Effector memory CD8-positive, alpha-beta T cell (primary cell): Measurements from ENCODE around the gene NSUN6.
"Not testable (repeated sequence)": the region's sequence is repeated elsewhere in the genome, so short reads cannot be mapped to it uniquely, and the experiment has no call there.

Source experiments
- ATAC-seq: fragments of 150-1000 bp; cut with Tn5 transposase; replicated peaks from 2 replicates; pipeline ENCODE4 v1.10.0; 2021; ENCODE audit warnings: mild to moderate bottlenecking, moderate library complexity
- DNase-seq, 3 experiments: peaks; one replicate each; pipeline ENCODE4 v3.0.0; 2021
- H3K27ac Mint-ChIP-seq, 2 donors: one replicate each; pipeline ENCODE4 v1.8.0; 2022; ENCODE audit warnings: mild to moderate bottlenecking in 2 of 2, mixed read lengths in 2 of 2, moderate library complexity in 2 of 2
- H3K27me3 Mint-ChIP-seq, 2 donors: one replicate each; pipeline ENCODE4 v1.8.0; 2022; ENCODE audit warnings: mixed read lengths in 2 of 2
- H3K36me3 Mint-ChIP-seq: one replicate; pipeline ENCODE4 v1.8.0; 2022; ENCODE audit warnings: mild to moderate bottlenecking, moderate library complexity, mixed read lengths; ENCODE audit not compliant: insufficient read depth
- H3K4me1 Mint-ChIP-seq, 2 donors: one replicate each; pipeline ENCODE4 v1.8.0; 2022; ENCODE audit warnings: low read depth in 2 of 2, mixed read lengths in 2 of 2
- H3K4me3 Mint-ChIP-seq, 2 donors: one replicate each; pipeline ENCODE4 v1.8.0; 2022; ENCODE audit warnings: mild to moderate bottlenecking in 2 of 2, mixed read lengths in 2 of 2, moderate library complexity in 2 of 2
- H3K9me3 Mint-ChIP-seq, 2 donors: one replicate each; pipeline ENCODE4 v1.8.0; 2022; ENCODE audit warnings: mixed read lengths in 2 of 2

The NSUN6 gene

GRCh38 chr10:18577823-18578685 lies 73.3 kb downstream of the NSUN6 start:
- peaks cover 3 to 4% of the 10 kb centered on the region in 2 donors for H3K4me1 Mint-ChIP-seq
- no peak overlapping the region for H3K4me3 Mint-ChIP-seq
- H3K36me3 Mint-ChIP-seq, result no peaks in the 10 kb centered on the region
- H3K9me3 Mint-ChIP-seq, result peaks cover 0 to 6% of the 10 kb centered on the region in 2 donors
- no peaks in the 10 kb centered on the region for H3K27me3 Mint-ChIP-seq
- ATAC-seq, result no peak
- H3K27ac Mint-ChIP-seq, result no peak overlapping the region
- no peak for DNase-seq

- Mint-ChIP-seq H3K27ac (no peak overlapping the region), H3K4me1 (no peaks in the 10 kb centered on the region), H3K36me3 (no peaks in the 10 kb centered on the region), H3K9me3 (peaks cover 0 to 6% of the 10 kb centered on the region in 2 donors), H3K27me3 (no peaks in the 10 kb centered on the region), H3K4me3 (no peak overlapping the region)
- no peak for ATAC-seq
- DNase-seq, result no peak
These were observed 74.8 kb downstream of the NSUN6 start for GRCh38 chr10:18576586-18576985.

GRCh38 chr10:18572959-18573561 lies 78.3 kb downstream of the NSUN6 start:
- Mint-ChIP-seq H3K36me3 (no peaks in the 10 kb centered on the region), H3K27ac (no peak overlapping the region), H3K27me3 (no peaks in the 10 kb centered on the region), H3K4me3 (no peak overlapping the region), H3K4me1 (no peaks in the 10 kb centered on the region), H3K9me3 (no peaks in the 10 kb centered on the region)
- ATAC-seq (no peak), DNase-seq (no peak)

- Mint-ChIP-seq H3K4me3 (no peak overlapping the region), H3K4me1 (no peaks in the 10 kb centered on the region), H3K27ac (no peak overlapping the region), H3K27me3 (no peaks in the 10 kb centered on the region), H3K9me3 (no peaks in the 10 kb centered on the region), H3K36me3 (no peaks in the 10 kb centered on the region)
- ATAC-seq, result no peak
- DNase-seq, result no peak
These were observed 79.6 kb downstream of the NSUN6 start for GRCh38 chr10:18571780-18572179.

GRCh38 chr10:18571076-18571475 lies 80.3 kb downstream of the NSUN6 start:
- no peak for ATAC-seq
- no peaks in the 10 kb centered on the region for H3K36me3 Mint-ChIP-seq

GRCh38 chr10:18570386-18570785 lies 81.0 kb downstream of the NSUN6 start:
- DNase-seq, H3K27ac Mint-ChIP-seq, ATAC-seq, H3K4me3 Mint-ChIP-seq, H3K4me1 Mint-ChIP-seq, H3K36me3 Mint-ChIP-seq, H3K27me3 Mint-ChIP-seq, H3K9me3 Mint-ChIP-seq: not testable (repeated sequence)

More at GRCh38 chr10:18571076-18571475, 80.3 kb downstream of the NSUN6 start:
- no peaks in the 10 kb centered on the region for H3K27me3 Mint-ChIP-seq
- H3K4me1 Mint-ChIP-seq, result no peaks in the 10 kb centered on the region
- DNase-seq, result no peak
- H3K9me3 Mint-ChIP-seq, result no peaks in the 10 kb centered on the region
- no peak overlapping the region for H3K4me3 Mint-ChIP-seq
- no peak overlapping the region for H3K27ac Mint-ChIP-seq

- no peak overlapping the region for H3K4me3 Mint-ChIP-seq
- DNase-seq, result no peak
- H3K27ac Mint-ChIP-seq, result no peak overlapping the region
- no peak for ATAC-seq
- no peaks in the 10 kb centered on the region for H3K4me1 Mint-ChIP-seq
- H3K27me3 Mint-ChIP-seq, result no peaks in the 10 kb centered on the region
- no peaks in the 10 kb centered on the region for H3K36me3 Mint-ChIP-seq
- H3K9me3 Mint-ChIP-seq, result no peaks in the 10 kb centered on the region
These were observed 84.0 kb downstream of the NSUN6 start for GRCh38 chr10:18567343-18567856.

GRCh38 chr10:18566177-18566576 lies 85.2 kb downstream of the NSUN6 start:
- H3K9me3 Mint-ChIP-seq, result no peaks in the 10 kb centered on the region
- DNase-seq, result no peak
- no peaks in the 10 kb centered on the region for H3K4me1 Mint-ChIP-seq
- no peaks in the 10 kb centered on the region for H3K27me3 Mint-ChIP-seq
- H3K36me3 Mint-ChIP-seq, result no peaks in the 10 kb centered on the region
- H3K27ac Mint-ChIP-seq, result no peak overlapping the region
- no peak overlapping the region for H3K4me3 Mint-ChIP-seq
- ATAC-seq, result no peak

GRCh38 chr10:18565006-18565405 lies 86.4 kb downstream of the NSUN6 start:
- DNase-seq (no peak), ATAC-seq (no peak)
- Mint-ChIP-seq H3K4me1 (no peaks in the 10 kb centered on the region), H3K36me3 (no peaks in the 10 kb centered on the region), H3K27ac (no peak overlapping the region), H3K27me3 (no peaks in the 10 kb centered on the region), H3K4me3 (no peak overlapping the region), H3K9me3 (no peaks in the 10 kb centered on the region)

- Mint-ChIP-seq H3K4me1 (no peaks in the 10 kb centered on the region), H3K27me3 (no peaks in the 10 kb centered on the region), H3K4me3 (no peak overlapping the region), H3K9me3 (no peaks in the 10 kb centered on the region), H3K27ac (no peak overlapping the region), H3K36me3 (no peaks in the 10 kb centered on the region)
- DNase-seq, result no peak
- ATAC-seq, result no peak
These were observed 88.2 kb downstream of the NSUN6 start for GRCh38 chr10:18563003-18563726.

GRCh38 chr10:18561861-18562551 lies 89.4 kb downstream of the NSUN6 start:
- Mint-ChIP-seq H3K4me1 (no peaks in the 10 kb centered on the region), H3K4me3 (no peak overlapping the region), H3K27ac (no peak overlapping the region), H3K9me3 (no peaks in the 10 kb centered on the region), H3K36me3 (no peaks in the 10 kb centered on the region), H3K27me3 (no peaks in the 10 kb centered on the region)
- DNase-seq (no peak), ATAC-seq (no peak)

- ATAC-seq, result no peak
- H3K4me3 Mint-ChIP-seq, result no peak overlapping the region
- H3K4me1 Mint-ChIP-seq, result no peaks in the 10 kb centered on the region
- H3K36me3 Mint-ChIP-seq, result no peaks in the 10 kb centered on the region
- no peaks in the 10 kb centered on the region for H3K9me3 Mint-ChIP-seq
- no peak for DNase-seq
- no peaks in the 10 kb centered on the region for H3K27me3 Mint-ChIP-seq
- H3K27ac Mint-ChIP-seq, result no peak overlapping the region
These were observed 93.4 kb downstream of the NSUN6 start for GRCh38 chr10:18557960-18558359.

- H3K4me1 Mint-ChIP-seq, result no peaks in the 10 kb centered on the region
- no peak for DNase-seq
- ATAC-seq, result no peak
- H3K4me3 Mint-ChIP-seq, result no peak overlapping the region
- no peaks in the 10 kb centered on the region for H3K27me3 Mint-ChIP-seq
- H3K36me3 Mint-ChIP-seq, result no peaks in the 10 kb centered on the region
- no peak overlapping the region for H3K27ac Mint-ChIP-seq
- H3K9me3 Mint-ChIP-seq, result no peaks in the 10 kb centered on the region
These were observed 94.8 kb downstream of the NSUN6 start for GRCh38 chr10:18556522-18557147.
